Endothelial cell of umbilical vein (primary cell): Measurements from ENCODE around the gene TTC22.

Source experiments
- EZH2 ChIP-seq: IDR thresholded peaks from 2 replicates; pipeline ENCODE4 v1.6.1; 2012; ENCODE audit warnings: borderline replicate concordance, low read depth, mild to moderate bottlenecking, moderate library complexity, low read length, inconsistent platforms; ENCODE audit not compliant: severe bottlenecking
- POLR2A ChIP-seq: IDR thresholded peaks from 2 replicates; pipeline ENCODE4 v1.6.1; 2012; ENCODE audit warnings: low read depth, mild to moderate bottlenecking, control low read depth, low read length
- POLR2AphosphoS5 ChIP-seq: IDR thresholded peaks from 2 replicates; pipeline ENCODE4 v1.6.1; 2012; ENCODE audit warnings: low read depth, mild to moderate bottlenecking, control low read depth, low read length, moderate library complexity; ENCODE audit not compliant: insufficient read depth
- TF ChIP-seq, protein P1 (sequence below), 2 donors: IDR thresholded peaks; 1 replicate in 1 of 2; 2 replicates in 1 of 2; pipeline ENCODE4 v1.5.1; 2011; ENCODE audit warnings: low read length in 2 of 2, mild to moderate bottlenecking in 2 of 2, moderate library complexity in 2 of 2, control low read depth in 1 of 2, inconsistent platforms in 1 of 2, low read depth in 1 of 2; ENCODE audit not compliant: insufficient read depth in 1 of 2; ENCODE audit errors: extremely low read depth in 1 of 2

- TF ChIP-seq, protein P1, sequence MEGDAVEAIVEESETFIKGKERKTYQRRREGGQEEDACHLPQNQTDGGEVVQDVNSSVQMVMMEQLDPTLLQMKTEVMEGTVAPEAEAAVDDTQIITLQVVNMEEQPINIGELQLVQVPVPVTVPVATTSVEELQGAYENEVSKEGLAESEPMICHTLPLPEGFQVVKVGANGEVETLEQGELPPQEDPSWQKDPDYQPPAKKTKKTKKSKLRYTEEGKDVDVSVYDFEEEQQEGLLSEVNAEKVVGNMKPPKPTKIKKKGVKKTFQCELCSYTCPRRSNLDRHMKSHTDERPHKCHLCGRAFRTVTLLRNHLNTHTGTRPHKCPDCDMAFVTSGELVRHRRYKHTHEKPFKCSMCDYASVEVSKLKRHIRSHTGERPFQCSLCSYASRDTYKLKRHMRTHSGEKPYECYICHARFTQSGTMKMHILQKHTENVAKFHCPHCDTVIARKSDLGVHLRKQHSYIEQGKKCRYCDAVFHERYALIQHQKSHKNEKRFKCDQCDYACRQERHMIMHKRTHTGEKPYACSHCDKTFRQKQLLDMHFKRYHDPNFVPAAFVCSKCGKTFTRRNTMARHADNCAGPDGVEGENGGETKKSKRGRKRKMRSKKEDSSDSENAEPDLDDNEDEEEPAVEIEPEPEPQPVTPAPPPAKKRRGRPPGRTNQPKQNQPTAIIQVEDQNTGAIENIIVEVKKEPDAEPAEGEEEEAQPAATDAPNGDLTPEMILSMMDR (IDR thresholded peaks at IDR 0.05; ENCODE audit: extremely low read depth in 1 of 2, insufficient read depth in 1 of 2, low read depth in 1 of 2, low read length in 2 of 2), result no peak
- no peak for TF ChIP-seq EZH2
- no peak for TF ChIP-seq POLR2A
- TF ChIP-seq POLR2AphosphoS5, result no peak
These were observed 26.2 kb downstream of the TTC22 start for GRCh38 chr1:54774820-54775498.
